ENCODE measurements around the gene FRY. TPM values are rescaled to one million over a fixed set of nuclear protein-coding genes. Genes with fewer than 3 reads are reported as not detected.

FRY gene
- total and polyA plus RNA-seq, 2 of the 13 experiments (the other 11 are each of a cell fraction or from before 2014, with no cell fraction given), result 8.2 to 13.1 TPM

- TF ChIP-seq ZNF724P (CRISPR knock-in tag; IDR thresholded peaks at IDR 0.05; ENCODE audit: borderline replicate concordance) (peak; percentile 58; the same call in 1 of the 2 replicates), JUN (CRISPR knock-in tag; IDR thresholded peaks at IDR 0.05) (no peak), UBTF (CRISPR knock-in tag; IDR thresholded peaks at IDR 0.05) (no peak), JUNB (CRISPR knock-in tag; IDR thresholded peaks at IDR 0.05; ENCODE audit: borderline replicate concordance) (no peak), TBX3 (IDR thresholded peaks at IDR 0.05; ENCODE audit: borderline replicate concordance) (no peak), ZNF792 (CRISPR knock-in tag; IDR thresholded peaks at IDR 0.05) (peak; percentile 62; the same call in 1 of the 2 replicates), NFYB (CRISPR knock-in tag; IDR thresholded peaks at IDR 0.05) (peak; percentile 39), FOXP4 (CRISPR knock-in tag; IDR thresholded peaks at IDR 0.05) (no peak; the same call in 1 of the 2 replicates), ZKSCAN5 (CRISPR knock-in tag; IDR thresholded peaks at IDR 0.05) (no peak), TBP (CRISPR knock-in tag; IDR thresholded peaks at IDR 0.05) (no peak), PAXIP1 (CRISPR knock-in tag; conservative IDR thresholded peaks at IDR 0.05) (no peak; the same call in none of the 2 replicates), ZNF709 (CRISPR knock-in tag; IDR thresholded peaks at IDR 0.05) (no peak), POLR2AphosphoS2 (IDR thresholded peaks at IDR 0.05; ENCODE audit: low read depth, low read length) (no peak), ZFP36 (IDR thresholded peaks at IDR 0.05; ENCODE audit: borderline replicate concordance, low read depth, low read length, partially characterized antibody) (no peak), ADNP (CRISPR knock-in tag; IDR thresholded peaks at IDR 0.05) (no peak), NFAT5 (CRISPR knock-in tag; IDR thresholded peaks at IDR 0.05) (no peak)
Measured at GRCh38 chr13:32315238-32316027, 283.9 kb downstream of the FRY start, which contains the start of the genes BRCA2 and ZAR1L (continued).

Data from HepG2 (cell line).